Dendritic cell treated with granulocyte-macrophage colony-stimulating factor and Interleukin-4, amounts not matched to agents 40 ng/mL and 50 ng/mL, for 4 days (primary cell): ENCODE results near the gene TRIM24.
A peak's percentile ranks its signal among the peaks of the same experiment; 100 is the strongest.
"Not testable (repeated sequence)": the region's sequence is repeated elsewhere in the genome, so short reads cannot be mapped to it uniquely, and the experiment has no call there.

Source experiments
- H3K27ac Mint-ChIP-seq: one replicate; pipeline ENCODE4 v1.8.0; 2022; ENCODE audit warnings: mild to moderate bottlenecking, mixed read lengths
- H3K27me3 Mint-ChIP-seq: one replicate; pipeline ENCODE4 v1.8.0; 2022; ENCODE audit warnings: mild to moderate bottlenecking, mixed read lengths
- H3K36me3 Mint-ChIP-seq: one replicate; pipeline ENCODE4 v1.8.0; 2022; ENCODE audit warnings: low read depth, mixed read lengths
- H3K4me1 Mint-ChIP-seq: one replicate; pipeline ENCODE4 v1.8.0; 2022; ENCODE audit warnings: low read depth, mixed read lengths
- H3K4me3 Mint-ChIP-seq: one replicate; pipeline ENCODE4 v1.8.0; 2022; ENCODE audit warnings: mild to moderate bottlenecking, moderate library complexity, mixed read lengths
- H3K9me3 Mint-ChIP-seq: one replicate; pipeline ENCODE4 v1.8.0; 2022; ENCODE audit warnings: mixed read lengths
- intact Hi-C: fragments of 100-400 bp; cut with micrococcal nuclease; formaldehyde crosslinking; loops from one replicate; pipeline ENCODE4 v1.15.0; 2022

Gene TRIM24

DNA sequence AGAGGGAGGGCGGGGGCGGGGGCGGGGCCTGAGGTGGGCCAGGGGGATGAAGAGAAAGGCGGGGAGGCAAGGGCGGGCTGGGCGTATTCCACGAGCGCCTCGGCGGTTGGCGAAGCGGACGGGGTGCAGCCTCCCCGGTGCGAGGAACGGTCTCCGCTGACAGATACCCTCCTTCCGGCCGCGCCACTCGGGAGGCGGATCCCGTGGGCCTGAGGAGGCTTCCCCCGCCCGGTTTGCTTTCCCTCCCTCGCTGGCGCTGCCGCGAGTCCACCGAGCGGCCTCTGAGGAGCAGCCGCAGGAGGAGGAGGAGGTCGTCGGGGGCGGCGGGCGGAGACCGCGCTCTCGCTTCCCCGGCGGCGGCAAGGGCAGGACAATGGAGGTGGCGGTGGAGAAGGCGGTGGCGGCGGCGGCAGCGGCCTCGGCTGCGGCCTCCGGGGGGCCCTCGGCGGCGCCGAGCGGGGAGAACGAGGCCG is at the start of gene TRIM24:
TSS of gene TRIM24 (plus strand) at position 84 of the 473 bp plus-strand sequence. CDS start at position 374, 290 bp downstream.
- H3K9me3 Mint-ChIP-seq, result peaks cover 15% of the 10 kb centered on the region
- H3K27ac Mint-ChIP-seq, result peak within 1 kb of the TSS; percentile 97
- no peaks in the 10 kb centered on the region for H3K27me3 Mint-ChIP-seq
- H3K4me3 Mint-ChIP-seq, result peak within 1 kb of the TSS; percentile 93
- peaks cover 20% of the 10 kb centered on the region for H3K36me3 Mint-ChIP-seq
- H3K4me1 Mint-ChIP-seq, result peaks cover 21% of the 10 kb centered on the region
- intact Hi-C loops, result loop anchor here (5.0 to 10.0 kb wide), 2 partner anchors 115 to 458 kb away; partner anchors contain the start of gene CREB3L2

DNA sequence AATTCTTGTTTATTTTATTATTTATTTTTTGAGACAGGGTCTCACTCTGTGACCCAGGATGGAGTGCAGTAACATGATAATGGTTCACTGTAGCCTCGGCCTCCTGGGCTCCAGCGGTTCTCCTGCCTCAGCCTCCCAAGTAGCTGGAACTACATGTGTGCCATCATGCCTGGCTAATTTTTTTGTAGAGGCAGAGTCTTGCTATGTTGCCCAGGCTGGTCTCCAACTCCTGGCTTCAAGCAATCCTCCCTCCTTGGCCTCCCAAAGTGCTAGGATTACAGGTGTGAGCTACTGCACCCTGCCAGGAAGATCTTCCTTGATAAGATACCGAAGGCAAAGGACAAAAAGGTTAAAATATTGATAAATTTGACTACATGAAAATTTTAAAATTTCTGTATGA is 48.0 kb upstream of the TRIM24 start:
- H3K36me3 Mint-ChIP-seq, intact Hi-C loops, H3K4me1 Mint-ChIP-seq, H3K27ac Mint-ChIP-seq, H3K9me3 Mint-ChIP-seq, H3K4me3 Mint-ChIP-seq, H3K27me3 Mint-ChIP-seq: not testable (repeated sequence)

DNA sequence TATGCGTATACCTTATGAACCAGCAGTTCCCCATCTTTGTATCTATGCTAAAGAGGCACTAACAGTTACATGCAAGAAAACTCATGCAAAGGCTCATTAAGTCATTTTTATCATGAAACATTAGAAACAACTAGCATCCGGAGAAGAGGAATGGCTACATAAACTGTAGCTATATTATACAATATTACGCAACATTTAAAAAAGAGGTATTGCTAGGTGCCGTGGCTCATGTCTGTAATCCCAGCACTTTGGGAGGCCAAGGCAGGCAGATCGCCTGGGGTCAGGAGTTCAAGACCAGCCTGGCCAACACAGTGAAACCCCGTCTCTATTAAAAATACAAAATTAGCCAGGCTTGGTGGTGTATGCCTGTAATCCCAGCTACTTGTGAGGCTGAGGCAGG is 47.1 kb upstream of the TRIM24 start:
- H3K36me3 Mint-ChIP-seq, H3K27ac Mint-ChIP-seq, intact Hi-C loops, H3K27me3 Mint-ChIP-seq, H3K4me3 Mint-ChIP-seq, H3K4me1 Mint-ChIP-seq, H3K9me3 Mint-ChIP-seq: not testable (repeated sequence)

DNA sequence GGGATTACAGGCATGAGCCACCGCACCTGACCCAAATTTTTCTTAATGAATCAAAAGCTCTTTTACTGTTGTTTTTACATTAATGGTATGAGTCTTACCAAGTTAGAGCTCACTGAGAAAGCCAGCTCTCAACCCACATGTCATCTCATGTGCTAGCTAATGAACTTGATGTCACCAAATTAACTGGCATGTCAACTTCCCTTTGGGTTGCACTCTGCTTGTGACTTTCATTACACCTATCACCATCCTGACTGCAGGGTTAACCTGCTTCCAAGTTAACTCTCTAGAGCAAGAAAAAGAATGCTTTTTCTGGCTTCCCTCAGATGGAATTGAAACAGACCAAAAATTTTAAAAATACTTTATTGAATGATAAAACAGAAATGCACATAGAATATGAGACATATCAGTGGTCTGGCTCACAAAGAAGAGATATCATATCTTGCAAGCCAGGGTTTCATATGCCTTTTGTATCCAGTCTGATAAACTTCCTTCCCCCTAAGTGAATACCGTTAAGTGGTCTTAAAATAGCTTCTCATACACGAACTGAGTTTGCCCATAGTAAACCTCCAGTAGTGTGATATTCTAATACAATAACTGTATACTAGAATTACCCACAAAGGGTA is 42.9 kb upstream of the TRIM24 start:
- intact Hi-C loops, result no loop called here
- no peaks in the 10 kb centered on the region for H3K4me1 Mint-ChIP-seq
- H3K27me3 Mint-ChIP-seq, result no peaks in the 10 kb centered on the region
- H3K9me3 Mint-ChIP-seq, result peaks cover 16% of the 10 kb centered on the region
- H3K4me3 Mint-ChIP-seq, result no peak overlapping the region
- no peaks in the 10 kb centered on the region for H3K36me3 Mint-ChIP-seq
- H3K27ac Mint-ChIP-seq, result no peak overlapping the region

DNA sequence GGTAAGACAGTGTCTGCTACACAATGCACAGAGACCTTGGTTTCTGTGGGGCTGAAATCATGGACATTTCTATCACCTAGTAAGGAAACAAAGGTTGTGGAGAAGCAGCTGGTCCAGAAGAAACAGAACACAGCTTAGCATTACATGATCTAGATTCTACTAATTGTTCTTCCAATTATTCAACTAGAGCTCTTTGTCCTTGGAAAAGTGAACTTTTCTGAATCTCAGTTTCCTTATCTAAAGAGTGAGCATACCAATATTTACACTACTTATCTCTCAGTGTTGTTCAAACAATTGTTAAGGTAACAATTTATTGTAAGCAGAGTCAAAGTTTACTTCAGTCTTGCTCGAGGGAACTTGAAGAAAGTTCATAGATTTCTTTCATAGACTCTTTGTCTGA is 42.3 kb upstream of the TRIM24 start:
- Mint-ChIP-seq H3K4me1 (no peaks in the 10 kb centered on the region), H3K27me3 (no peaks in the 10 kb centered on the region), H3K27ac (no peak overlapping the region), H3K9me3 (peaks cover 16% of the 10 kb centered on the region), H3K36me3 (no peaks in the 10 kb centered on the region), H3K4me3 (no peak overlapping the region)
- intact Hi-C loops, result no loop called here

DNA sequence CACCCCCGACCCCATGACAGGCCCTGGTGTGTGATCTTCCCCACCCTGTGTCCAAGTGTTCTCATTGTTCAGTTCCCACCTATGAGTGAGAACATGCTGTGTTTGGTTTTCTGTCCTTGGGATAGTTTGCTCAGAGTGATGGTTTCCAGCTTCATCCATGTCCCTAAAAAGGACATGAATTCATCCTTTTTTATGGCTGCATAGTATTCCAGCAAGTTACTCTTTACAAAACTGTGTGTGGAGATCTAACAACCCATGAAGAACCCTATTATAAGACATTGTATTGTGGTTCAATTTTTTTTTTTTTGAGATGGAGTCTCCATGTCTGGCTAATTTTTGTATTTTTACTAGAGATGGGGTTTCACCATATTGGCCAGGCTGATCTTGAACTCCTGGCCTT is 41.7 kb upstream of the TRIM24 start:
- intact Hi-C loops, H3K4me1 Mint-ChIP-seq: not testable (repeated sequence)

GRCh38 chr7:138425026-138425425 is 35.0 kb upstream of the TRIM24 start:
- no peak overlapping the region for H3K4me3 Mint-ChIP-seq
- no peaks in the 10 kb centered on the region for H3K27me3 Mint-ChIP-seq
- no peak overlapping the region for H3K27ac Mint-ChIP-seq
- peaks cover 47% of the 10 kb centered on the region for H3K9me3 Mint-ChIP-seq
- H3K4me1 Mint-ChIP-seq, result no peaks in the 10 kb centered on the region
- peaks cover 7% of the 10 kb centered on the region for H3K36me3 Mint-ChIP-seq
- intact Hi-C loops, result no loop called here

More for the DNA sequence above, 41.7 kb upstream of the TRIM24 start:
- not testable (repeated sequence) for H3K27me3 Mint-ChIP-seq, H3K27ac Mint-ChIP-seq, H3K4me3 Mint-ChIP-seq, H3K36me3 Mint-ChIP-seq
- H3K9me3 Mint-ChIP-seq, result peaks cover 16% of the 10 kb centered on the region

DNA sequence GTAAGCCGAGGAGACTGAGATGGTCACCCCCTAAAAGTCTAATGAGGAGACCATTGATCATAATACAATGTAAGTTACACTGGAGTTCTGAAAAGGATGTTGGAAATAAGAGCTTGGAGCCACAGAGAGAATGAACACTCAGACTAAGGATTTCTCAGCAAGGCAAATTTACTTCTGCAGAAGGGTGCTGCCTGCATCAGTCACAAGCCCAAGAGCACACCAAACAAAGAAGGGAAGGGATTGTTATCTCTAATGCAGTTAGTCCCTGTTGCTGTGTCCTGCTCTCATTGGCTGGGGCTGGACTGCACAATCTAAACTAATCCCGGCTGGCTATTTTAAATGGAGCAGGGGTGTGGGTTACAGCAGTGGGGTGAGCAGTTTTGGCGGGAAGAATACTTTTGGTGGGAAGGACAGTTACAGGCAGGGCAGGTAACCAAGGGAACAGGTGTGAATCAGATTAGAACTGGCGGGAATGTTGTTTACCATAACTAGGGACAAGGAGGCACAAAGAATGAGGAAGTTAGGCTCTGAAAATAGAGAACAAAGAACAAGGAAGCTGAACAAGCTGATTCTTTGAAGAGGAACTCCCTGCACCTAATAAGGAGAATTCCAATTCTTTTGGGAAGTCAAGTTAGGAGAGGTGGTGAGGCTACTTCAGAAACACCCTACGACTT is 30.3 kb upstream of the TRIM24 start:
- no peak overlapping the region for H3K4me3 Mint-ChIP-seq
- intact Hi-C loops, result no loop called here
- peaks cover 59% of the 10 kb centered on the region for H3K9me3 Mint-ChIP-seq
- no peaks in the 10 kb centered on the region for H3K27me3 Mint-ChIP-seq
- no peak overlapping the region for H3K27ac Mint-ChIP-seq
- no peaks in the 10 kb centered on the region for H3K4me1 Mint-ChIP-seq
- peaks cover 8% of the 10 kb centered on the region for H3K36me3 Mint-ChIP-seq

DNA sequence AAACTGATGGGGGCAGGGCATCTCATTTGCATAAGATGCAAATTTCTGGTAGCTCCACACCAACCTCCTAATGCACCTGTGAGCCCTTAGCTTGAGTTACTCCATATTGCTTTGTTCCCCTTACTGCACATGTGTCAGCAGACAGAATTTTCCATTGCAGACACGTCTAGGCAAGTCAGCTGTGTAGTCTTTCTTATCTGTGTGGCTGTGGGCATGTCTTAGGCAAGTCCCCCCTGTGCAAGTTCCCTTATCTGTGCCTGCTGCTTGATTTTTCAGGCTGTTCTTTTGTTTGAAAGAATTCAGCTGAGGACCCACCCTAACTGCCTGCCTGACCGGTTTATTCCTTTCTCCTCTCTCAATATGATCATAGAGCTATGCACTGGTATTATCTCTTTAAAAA is 28.5 kb upstream of the TRIM24 start:
- no peaks in the 10 kb centered on the region for H3K4me1 Mint-ChIP-seq
- H3K9me3 Mint-ChIP-seq, result peaks cover 59% of the 10 kb centered on the region
- intact Hi-C loops, result no loop called here

GRCh38 chr7:138433583-138434443 is 26.2 kb upstream of the TRIM24 start:
- H3K27ac Mint-ChIP-seq, result no peak overlapping the region

More for the DNA sequence above, 28.5 kb upstream of the TRIM24 start:
- H3K4me3 Mint-ChIP-seq, result no peak overlapping the region
- no peak overlapping the region for H3K27ac Mint-ChIP-seq
- no peaks in the 10 kb centered on the region for H3K27me3 Mint-ChIP-seq
- peaks cover 8% of the 10 kb centered on the region for H3K36me3 Mint-ChIP-seq

DNA sequence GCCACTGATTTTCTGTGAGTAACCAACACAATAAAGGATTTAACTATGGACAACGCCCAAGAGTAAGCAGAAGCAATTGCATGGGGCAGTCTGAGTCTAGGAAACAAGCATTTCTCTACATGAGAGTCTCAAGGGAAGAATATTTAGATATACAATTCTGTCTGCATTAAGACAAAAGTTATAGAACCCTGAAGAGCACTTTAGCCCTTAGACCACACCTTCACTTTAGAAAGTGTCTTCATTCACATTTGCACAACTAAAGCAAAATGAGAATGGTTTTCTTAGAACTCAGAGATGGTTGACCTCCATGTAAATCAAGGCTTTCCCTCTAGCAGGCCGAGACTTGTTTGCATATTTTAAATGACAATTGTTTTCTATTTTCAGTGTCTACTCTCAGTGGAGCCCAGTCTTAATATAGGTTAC is 25.5 kb upstream of the TRIM24 start:
- intact Hi-C loops, result no loop called here
- Mint-ChIP-seq H3K27me3 (no peaks in the 10 kb centered on the region), H3K4me1 (no peaks in the 10 kb centered on the region), H3K36me3 (peaks cover 5% of the 10 kb centered on the region), H3K4me3 (no peak overlapping the region), H3K27ac (no peak overlapping the region), H3K9me3 (peaks cover 52% of the 10 kb centered on the region)

More at GRCh38 chr7:138433583-138434443, 26.2 kb upstream of the TRIM24 start:
- no peak overlapping the region for H3K4me3 Mint-ChIP-seq
- H3K4me1 Mint-ChIP-seq, result no peaks in the 10 kb centered on the region
- H3K27me3 Mint-ChIP-seq, result no peaks in the 10 kb centered on the region
- peaks cover 8% of the 10 kb centered on the region for H3K36me3 Mint-ChIP-seq
- H3K9me3 Mint-ChIP-seq, result peaks cover 52% of the 10 kb centered on the region
- intact Hi-C loops, result no loop called here

DNA sequence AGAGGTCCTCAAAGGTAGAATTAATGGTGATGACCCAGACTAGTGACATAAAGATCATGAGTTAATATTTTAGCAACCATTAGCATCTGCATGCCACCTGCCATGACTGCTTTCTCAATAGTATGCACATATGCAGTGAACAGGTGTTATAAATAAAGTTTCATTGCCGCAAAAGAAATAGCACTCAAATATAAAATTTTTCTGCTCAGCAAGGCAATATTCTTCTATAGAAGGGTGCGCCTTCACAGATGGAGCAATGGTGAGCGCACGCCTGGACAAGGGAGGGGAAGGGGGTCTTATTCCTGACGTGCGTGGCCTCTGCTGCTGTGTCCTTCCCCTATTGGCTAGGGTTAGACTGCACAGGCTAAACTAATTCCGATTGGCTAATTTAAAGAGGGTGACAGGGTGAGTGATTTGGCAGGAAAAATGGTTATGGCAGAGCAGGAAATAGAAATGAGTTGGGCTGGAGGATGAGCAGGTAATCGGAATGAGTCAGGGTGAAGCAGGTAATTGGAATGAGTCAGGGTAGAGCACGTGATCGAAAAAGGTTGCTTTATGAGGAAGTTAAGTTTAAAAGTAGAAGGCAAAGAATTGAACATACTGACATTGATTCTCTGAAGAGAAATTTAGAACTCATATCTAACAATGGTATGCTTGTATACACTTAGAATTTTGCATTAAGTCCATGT is 24.7 kb upstream of the TRIM24 start:
- intact Hi-C loops, result no loop called here
- Mint-ChIP-seq H3K27me3 (no peaks in the 10 kb centered on the region), H3K36me3 (no peaks in the 10 kb centered on the region), H3K4me3 (no peak overlapping the region), H3K27ac (no peak overlapping the region), H3K9me3 (peaks cover 46% of the 10 kb centered on the region), H3K4me1 (no peaks in the 10 kb centered on the region)

DNA sequence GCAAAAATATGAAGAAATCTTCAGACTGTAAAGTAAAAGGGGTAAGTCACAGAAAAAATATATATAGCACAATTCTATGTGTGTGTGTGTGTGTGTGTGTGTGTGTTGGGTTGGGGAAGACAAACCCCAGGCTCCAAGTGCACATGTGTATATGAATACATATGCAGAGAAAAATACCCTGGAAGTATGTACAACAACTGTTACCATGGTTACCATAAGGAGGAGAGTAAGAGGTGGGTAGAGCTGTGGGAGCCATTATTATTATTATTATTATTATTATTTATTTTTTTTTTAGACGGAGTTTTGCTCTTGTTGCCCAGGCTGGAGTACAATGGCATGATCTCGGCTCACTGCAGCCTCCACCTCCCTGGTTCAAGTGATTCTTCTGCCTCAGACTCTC is 23.7 kb upstream of the TRIM24 start:
- Mint-ChIP-seq H3K4me1 (no peaks in the 10 kb centered on the region), H3K4me3 (no peak overlapping the region), H3K9me3 (peaks cover 46% of the 10 kb centered on the region), H3K27ac (no peak overlapping the region), H3K36me3 (no peaks in the 10 kb centered on the region), H3K27me3 (no peaks in the 10 kb centered on the region)
- intact Hi-C loops, result no loop called here
